Activated B cell treated with CpG ODN at 0.5 μM for 24 hours (primary cell): ENCODE data around the gene TRIM38. TPM values are rescaled to one million over a fixed set of nuclear protein-coding genes. Genes with fewer than 3 reads are reported as not detected.

Experiments
- ATAC-seq: fragments of 200-7000 bp; cut with Tn5 transposase; one replicate; pipeline ENCODE4 v1.10.0; 2021; ENCODE audit warnings: low read depth, mild to moderate bottlenecking, moderate library complexity
- CTCF ChIA-PET: fragments of 350-600 bp; sonication (Branson Sonifier 250); formaldehyde crosslinking; loops from one replicate; lab custom pipeline; 2021; ENCODE audit warnings: antibody characterized with exemption; lab: Charles Lee
- POLR2A ChIA-PET: fragments of 350-600 bp; sonication (Branson Sonifier 250); formaldehyde crosslinking; loops from one replicate; lab custom pipeline; 2021; ENCODE audit warnings: antibody characterized with exemption; lab: Charles Lee
- DNase-seq: peaks from one replicate; pipeline ENCODE4 v3.0.0; 2022
- H3K27ac Mint-ChIP-seq: one replicate; pipeline ENCODE4 v1.8.0; 2020; ENCODE audit warnings: mixed read lengths
- H3K27me3 Mint-ChIP-seq: one replicate; pipeline ENCODE4 v1.8.0; 2021; ENCODE audit warnings: mixed read lengths
- H3K36me3 Mint-ChIP-seq: one replicate; pipeline ENCODE4 v1.8.0; 2021; ENCODE audit warnings: low read depth, mixed read lengths
- H3K4me1 Mint-ChIP-seq: one replicate; pipeline ENCODE4 v1.8.0; 2021; ENCODE audit warnings: mixed read lengths
- H3K4me3 Mint-ChIP-seq: one replicate; pipeline ENCODE4 v1.8.0; 2020; ENCODE audit warnings: mild to moderate bottlenecking, mixed read lengths
- H3K9me3 Mint-ChIP-seq: one replicate; pipeline ENCODE4 v1.8.0; 2020; ENCODE audit warnings: mixed read lengths
- intact Hi-C: fragments of 100-400 bp; cut with micrococcal nuclease; formaldehyde crosslinking; loops from one replicate; pipeline ENCODE4 v1.15.1; 2024
- total RNA-seq: library from RNA; stranded (reverse); gene quantifications from 2 replicates; pipeline ENCODE4 v1.2.3, GENCODE V29; 2022
- TF ChIP-seq, protein P1 (sequence below): fragments of 200-600 bp; IDR thresholded peaks from one replicate; pipeline ENCODE4 v1.8.0; 2022; ENCODE audit warnings: antibody characterized with exemption, mild to moderate bottlenecking

The TRIM38 gene
- total RNA-seq, 1 donor from 2014 or later: 36.8 TPM

DNA sequence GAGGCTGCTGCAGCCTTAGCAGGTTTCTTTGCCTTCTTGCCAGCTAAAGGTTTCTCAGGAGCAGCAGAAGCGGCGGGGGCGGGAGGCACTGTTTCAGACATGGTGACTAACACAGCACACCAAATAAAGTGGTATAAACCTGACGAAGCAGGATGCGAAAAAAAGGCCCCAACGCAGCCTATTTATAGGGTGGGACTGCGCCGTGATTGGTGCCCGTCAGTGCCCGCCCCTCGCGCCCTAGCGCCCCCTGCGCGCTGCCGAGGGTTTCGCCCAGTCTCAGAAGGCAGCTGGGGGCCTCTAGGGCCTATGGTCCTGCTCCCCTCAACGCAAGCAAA is 55.0 kb downstream of the TRIM38 start:
- Mint-ChIP-seq H3K4me1 (peaks cover 27% of the 10 kb centered on the region), H3K36me3 (peaks cover 16% of the 10 kb centered on the region), H3K27ac (peak overlapping the region; percentile 35), H3K27me3 (no peaks in the 10 kb centered on the region), H3K9me3 (no peaks in the 10 kb centered on the region), H3K4me3 (peak overlapping the region; percentile 63)
- TF ChIP-seq, protein P1, sequence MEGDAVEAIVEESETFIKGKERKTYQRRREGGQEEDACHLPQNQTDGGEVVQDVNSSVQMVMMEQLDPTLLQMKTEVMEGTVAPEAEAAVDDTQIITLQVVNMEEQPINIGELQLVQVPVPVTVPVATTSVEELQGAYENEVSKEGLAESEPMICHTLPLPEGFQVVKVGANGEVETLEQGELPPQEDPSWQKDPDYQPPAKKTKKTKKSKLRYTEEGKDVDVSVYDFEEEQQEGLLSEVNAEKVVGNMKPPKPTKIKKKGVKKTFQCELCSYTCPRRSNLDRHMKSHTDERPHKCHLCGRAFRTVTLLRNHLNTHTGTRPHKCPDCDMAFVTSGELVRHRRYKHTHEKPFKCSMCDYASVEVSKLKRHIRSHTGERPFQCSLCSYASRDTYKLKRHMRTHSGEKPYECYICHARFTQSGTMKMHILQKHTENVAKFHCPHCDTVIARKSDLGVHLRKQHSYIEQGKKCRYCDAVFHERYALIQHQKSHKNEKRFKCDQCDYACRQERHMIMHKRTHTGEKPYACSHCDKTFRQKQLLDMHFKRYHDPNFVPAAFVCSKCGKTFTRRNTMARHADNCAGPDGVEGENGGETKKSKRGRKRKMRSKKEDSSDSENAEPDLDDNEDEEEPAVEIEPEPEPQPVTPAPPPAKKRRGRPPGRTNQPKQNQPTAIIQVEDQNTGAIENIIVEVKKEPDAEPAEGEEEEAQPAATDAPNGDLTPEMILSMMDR: no peak
- ChIA-PET CTCF (interaction anchor here (0.9 to 7.6 kb wide), 4 partner anchors 11 to 25 kb away, joined by 3 to 44 read pairs (median 14); no protein-coding TSS in a partner anchor), POLR2A (interaction anchor here (0.5 to 3.3 kb wide), 18 partner anchors 9 to 1875 kb away, joined by 3 to 23 read pairs (median 4); partner anchors contain the start of genes HFE and TRIM38)
- ATAC-seq (no peak), DNase-seq (peak; percentile 29)
- intact Hi-C loops: no loop called here

DNA sequence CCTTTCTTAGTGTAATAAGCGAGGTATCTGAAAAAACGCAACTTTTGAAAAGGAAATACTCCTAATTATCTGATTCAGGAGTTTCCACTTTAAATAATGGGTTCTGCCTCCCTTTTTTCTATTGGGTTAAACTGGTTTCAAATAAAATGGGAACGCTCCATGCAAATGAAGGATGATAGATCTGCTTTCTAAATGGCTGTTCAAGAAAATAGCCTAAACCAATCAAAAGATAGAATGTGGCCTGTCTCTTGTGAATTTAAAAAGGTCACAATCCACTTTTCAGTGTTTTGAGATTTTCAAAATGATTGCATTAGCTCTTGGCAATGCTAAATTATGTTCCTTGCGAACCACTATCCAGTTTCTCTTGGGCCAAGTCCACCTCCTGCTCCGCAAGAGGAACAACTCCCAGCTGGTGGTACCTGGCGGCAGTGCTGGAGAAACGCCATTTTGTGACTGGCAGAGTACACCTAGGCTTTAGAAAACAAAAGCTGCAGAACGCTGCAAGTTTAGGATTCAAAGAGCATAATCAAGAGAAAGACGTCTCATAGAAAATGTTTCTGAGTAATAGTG is 56.7 kb downstream of the TRIM38 start:
- Mint-ChIP-seq H3K27ac (peak overlapping the region; percentile 35), H3K4me3 (peak overlapping the region; percentile 52), H3K36me3 (peaks cover 16% of the 10 kb centered on the region), H3K9me3 (no peaks in the 10 kb centered on the region), H3K27me3 (no peaks in the 10 kb centered on the region), H3K4me1 (peaks cover 27% of the 10 kb centered on the region)
- ATAC-seq: no peak
- TF ChIP-seq, protein P1: no peak
- no peak for DNase-seq
- intact Hi-C loops: no loop called here
- ChIA-PET POLR2A (interaction anchor here (0.9 to 6.7 kb wide), 24 partner anchors 8 to 1874 kb away, joined by 3 to 164 read pairs (median 33); partner anchors contain the start of gene TRIM38), CTCF (interaction anchor here (0.8 to 7.6 kb wide), 5 partner anchors 8 to 26 kb away, joined by 3 to 44 read pairs (median 19); a partner anchor contains a TSS)

DNA sequence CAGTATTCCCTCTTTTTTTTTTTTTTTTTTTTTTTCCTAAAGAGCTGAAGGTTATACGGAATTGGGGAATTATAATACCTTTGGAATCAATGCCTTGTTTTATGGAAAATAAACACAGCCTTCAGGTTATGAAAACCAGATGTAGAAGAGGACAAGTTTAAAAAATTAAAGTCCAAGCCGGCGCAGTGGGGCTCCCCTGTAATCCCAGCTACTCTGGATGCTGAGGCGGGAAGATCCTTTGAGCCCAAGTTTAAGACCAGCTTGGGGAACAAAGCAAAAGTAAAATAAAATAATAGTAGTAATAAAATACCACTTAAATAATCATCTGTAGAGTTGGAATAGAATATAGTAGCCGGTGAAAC is 57.3 kb downstream of the TRIM38 start:
- intact Hi-C loops: loop anchor here (1.0 to 10.0 kb wide), 6 partner anchors 17 to 1873 kb away; partner anchors contain the start of gene HMGN4
- H3K4me3 Mint-ChIP-seq: peak overlapping the region; percentile 96
- DNase-seq (no peak), ATAC-seq (no peak)
- H3K27ac Mint-ChIP-seq: peak overlapping the region; percentile 99
- TF ChIP-seq, protein P1: no peak
- H3K27me3 Mint-ChIP-seq: no peaks in the 10 kb centered on the region
- ChIA-PET POLR2A (interaction anchor here (0.5 to 6.7 kb wide), 55 partner anchors 9 to 1874 kb away, joined by 3 to 164 read pairs (median 9); partner anchors contain the start of genes HFE, TRIM38 and ZNF184), CTCF (interaction anchor here (0.8 to 7.6 kb wide), 6 partner anchors 8 to 27 kb away, joined by 3 to 44 read pairs (median 5); a partner anchor contains a TSS)
- H3K36me3 Mint-ChIP-seq: peaks cover 16% of the 10 kb centered on the region
- no peaks in the 10 kb centered on the region for H3K9me3 Mint-ChIP-seq
- peaks cover 27% of the 10 kb centered on the region for H3K4me1 Mint-ChIP-seq

DNA sequence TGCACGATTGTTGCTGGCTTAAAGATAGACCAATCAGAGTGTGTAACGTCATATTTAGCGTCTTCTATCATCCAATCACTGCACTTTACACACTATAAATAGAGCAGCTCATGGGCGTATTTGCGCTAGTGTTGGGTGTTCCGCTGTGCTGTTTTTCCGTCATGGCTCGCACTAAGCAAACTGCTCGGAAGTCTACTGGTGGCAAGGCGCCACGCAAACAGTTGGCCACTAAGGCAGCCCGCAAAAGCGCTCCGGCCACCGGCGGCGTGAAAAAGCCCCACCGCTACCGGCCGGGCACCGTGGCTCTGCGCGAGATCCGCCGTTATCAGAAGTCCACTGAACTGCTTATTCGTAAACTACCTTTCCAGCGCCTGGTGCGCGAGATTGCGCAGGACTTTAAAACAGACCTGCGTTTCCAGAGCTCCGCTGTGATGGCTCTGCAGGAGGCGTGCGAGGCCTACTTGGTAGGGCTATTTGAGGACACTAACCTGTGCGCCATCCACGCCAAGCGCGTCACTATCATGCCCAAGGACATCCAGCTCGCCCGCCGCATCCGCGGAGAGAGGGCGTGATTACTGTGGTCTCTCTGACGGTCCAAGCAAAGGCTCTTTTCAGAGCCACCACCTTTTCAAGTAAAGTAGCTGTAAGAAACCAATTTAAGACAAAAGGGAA is 57.9 kb downstream of the TRIM38 start:
- peak; percentile 51 for ATAC-seq
- no peaks in the 10 kb centered on the region for H3K27me3 Mint-ChIP-seq
- TF ChIP-seq, protein P1: no peak
- ChIA-PET POLR2A (interaction anchor here (0.5 to 6.7 kb wide), 71 partner anchors 9 to 1873 kb away, joined by 3 to 164 read pairs (median 5); partner anchors contain the start of genes HFE, TRIM38 and ZNF184), CTCF (interaction anchor here (1.0 to 7.6 kb wide), 6 partner anchors 9 to 575 kb away, joined by 3 to 44 read pairs (median 5); a partner anchor contains a TSS)
- H3K36me3 Mint-ChIP-seq: peaks cover 16% of the 10 kb centered on the region
- peak; percentile 71 for DNase-seq
- H3K4me1 Mint-ChIP-seq: peaks cover 29% of the 10 kb centered on the region
- peak overlapping the region; percentile 99 for H3K27ac Mint-ChIP-seq
- intact Hi-C loops: loop anchor here (1.0 to 10.0 kb wide), 6 partner anchors 17 to 1872 kb away; partner anchors contain the start of gene HMGN4
- H3K4me3 Mint-ChIP-seq: peak overlapping the region; percentile 96
- H3K9me3 Mint-ChIP-seq: no peaks in the 10 kb centered on the region
